HepG2 (cell line): ENCODE measurements around the gene NCAPG. TPM values are rescaled to one million over a fixed set of nuclear protein-coding genes. Genes with fewer than 3 reads are reported as not detected.
A peak's percentile ranks its signal among the peaks of the same experiment; 100 is the strongest.

Experiments used
- FOXM1 ChIP-seq: sonication (generic); formaldehyde crosslinking; IDR thresholded peaks from 2 replicates; pipeline ENCODE4 v1.5.0; 2020; ENCODE audit warnings: missing genetic modification reagents
- GABPA ChIP-seq, 2 experiments: IDR thresholded peaks; 2 replicates each; pipeline ENCODE4 v1.6.1; 2011 to 2016; ENCODE audit warnings: low read depth in 2 of 2, low read length in 1 of 2, missing biosample characterization in 1 of 2, missing genetic modification characterization in 1 of 2
- MIER2 ChIP-seq: IDR thresholded peaks from 2 replicates; pipeline ENCODE4 v1.6.1; 2016; ENCODE audit warnings: missing biosample characterization, missing genetic modification reagents
- MXD4 ChIP-seq: IDR thresholded peaks from 2 replicates; pipeline ENCODE4 v1.6.1; 2016; ENCODE audit warnings: mild to moderate bottlenecking, missing biosample characterization, missing genetic modification reagents
- PRDM15 ChIP-seq: sonication (generic); formaldehyde crosslinking; IDR thresholded peaks from 2 replicates; pipeline ENCODE4 v1.4.0; 2020; ENCODE audit warnings: missing genetic modification reagents
- ZNF138 ChIP-seq: sonication (generic); formaldehyde crosslinking; IDR thresholded peaks from 2 replicates; pipeline ENCODE4 v1.5.0; 2020; ENCODE audit warnings: mild to moderate bottlenecking, low read depth, missing genetic modification reagents
- ZNF383 ChIP-seq: sonication (generic); formaldehyde crosslinking; IDR thresholded peaks from 2 replicates; pipeline ENCODE4 v1.4.0; 2020; ENCODE audit warnings: missing genetic modification reagents, mild to moderate bottlenecking, borderline replicate concordance
- ZNF501 ChIP-seq: sonication (generic); formaldehyde crosslinking; IDR thresholded peaks from 2 replicates; pipeline ENCODE4 v1.5.1; 2020; ENCODE audit warnings: mild to moderate bottlenecking, moderate library complexity, missing genetic modification reagents
- ZNF549 ChIP-seq: sonication (generic); formaldehyde crosslinking; IDR thresholded peaks from 2 replicates; pipeline ENCODE4 v1.5.0; 2020; ENCODE audit warnings: missing genetic modification reagents
- ZNF609 ChIP-seq: sonication (generic); formaldehyde crosslinking; IDR thresholded peaks from 2 replicates; pipeline ENCODE4 v1.4.0; 2020; ENCODE audit warnings: mild to moderate bottlenecking, missing genetic modification reagents, borderline replicate concordance
- ZNF674 ChIP-seq: sonication (generic); formaldehyde crosslinking; IDR thresholded peaks from 2 replicates; pipeline ENCODE4 v1.5.0; 2020; ENCODE audit warnings: low read depth, mild to moderate bottlenecking, missing genetic modification reagents
- ZNF784 ChIP-seq: sonication (generic); formaldehyde crosslinking; IDR thresholded peaks from 2 replicates; pipeline ENCODE4 v1.5.1; 2020; ENCODE audit warnings: missing genetic modification reagents, mild to moderate bottlenecking, borderline replicate concordance
- polyA plus RNA-seq, 8 experiments: library from polyadenylated mRNA; depleted of rRNA in 3 of 8; stranded (reverse) in 7 of 8; unstranded in 1 of 8; fragments of >200 nt; fragmentation: Illumina TruSeq in 4 of 8; extraction: Trizol in 4 of 8; gene quantifications; 2 replicates each; pipeline versions ENCODE4 v1.2.1 to v1.2.3, GENCODE V29; 2011 to 2016; ENCODE audit warnings: low read depth in 4 of 8, missing spikeins in 1 of 8, mixed read lengths in 1 of 8; ENCODE audit not compliant: insufficient read depth in 1 of 8
- total RNA-seq, 5 experiments: library from RNA; depleted of rRNA; stranded (reverse); fragments of >200 nt; fragmentation: Illumina TruSeq; extraction: Trizol; gene quantifications; 2 replicates each; pipeline ENCODE4 v1.2.3, GENCODE V29; 2016; ENCODE audit warnings: low read depth in 1 of 5
- TF ChIP-seq, protein P1 (sequence below): sonication (generic); formaldehyde crosslinking; IDR thresholded peaks from 2 replicates; pipeline ENCODE4 v1.4.0; 2020; ENCODE audit warnings: mild to moderate bottlenecking, missing genetic modification reagents
- TF ChIP-seq, protein P2 (sequence below): sonication (generic); formaldehyde crosslinking; IDR thresholded peaks from 2 replicates; pipeline ENCODE4 v1.4.0; 2020; ENCODE audit warnings: missing genetic modification reagents, mild to moderate bottlenecking, borderline replicate concordance

NCAPG gene
- total and polyA plus RNA-seq, 2 of the 13 experiments (the other 11 are each of a cell fraction or from before 2014, with no cell fraction given), result 14.8 to 61.9 TPM

DNA sequence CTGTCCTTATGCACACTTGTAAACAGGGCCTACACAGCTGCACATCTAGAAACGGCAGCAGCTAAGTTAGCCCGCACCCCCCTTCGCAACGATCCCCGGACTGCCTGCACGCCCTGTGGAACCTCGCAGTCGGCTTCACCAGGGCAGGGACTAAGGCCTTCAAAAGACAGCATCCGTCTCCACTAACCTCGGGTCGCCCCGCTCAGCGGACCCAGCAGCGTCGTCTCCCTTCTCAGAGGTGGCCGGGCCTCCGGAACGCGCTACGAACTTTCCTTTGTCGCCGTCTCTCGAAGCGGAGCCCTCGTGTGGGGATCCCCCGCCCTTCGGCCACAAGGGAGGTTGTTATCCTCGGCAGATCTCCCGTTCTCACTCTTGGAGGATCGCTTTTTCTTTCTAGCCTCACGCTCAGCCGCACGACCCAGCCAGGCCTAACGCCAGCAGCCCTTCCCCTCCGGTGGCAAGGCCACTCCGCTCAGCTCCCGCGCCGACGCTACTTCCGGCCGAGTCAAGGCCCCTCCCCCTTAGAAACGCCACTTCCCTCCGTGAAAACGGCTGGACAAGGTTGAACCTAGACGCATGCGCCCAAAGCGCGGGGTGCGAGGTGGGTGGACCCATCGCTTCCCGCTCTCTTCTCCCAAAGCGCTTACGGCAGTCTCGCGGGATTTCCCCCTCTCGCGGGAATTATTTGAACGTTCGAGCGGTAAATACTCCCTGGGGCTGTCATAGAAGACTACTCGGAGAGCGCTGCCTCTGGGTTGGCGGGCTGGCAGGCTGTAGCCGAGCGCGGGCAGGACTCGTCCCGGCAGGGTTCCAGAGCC is at the start of gene NCAPG, which contains the start of gene DCAF16 (continued):
- TF ChIP-seq PRDM15 (CRISPR knock-in tag), result peak; percentile 54
- peak; percentile 96; the same call in 1 of the 2 replicates for TF ChIP-seq ZNF674 (CRISPR knock-in tag)
- TF ChIP-seq ZNF549 (CRISPR knock-in tag), result no peak
- peak; percentile 78 for TF ChIP-seq ZNF501
- peak; percentile 70; the same call in 1 of the 2 replicates for TF ChIP-seq ZNF784 (CRISPR knock-in tag)
- TF ChIP-seq, protein P1, sequence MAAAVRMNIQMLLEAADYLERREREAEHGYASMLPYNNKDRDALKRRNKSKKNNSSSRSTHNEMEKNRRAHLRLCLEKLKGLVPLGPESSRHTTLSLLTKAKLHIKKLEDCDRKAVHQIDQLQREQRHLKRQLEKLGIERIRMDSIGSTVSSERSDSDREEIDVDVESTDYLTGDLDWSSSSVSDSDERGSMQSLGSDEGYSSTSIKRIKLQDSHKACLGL, result peak; percentile 81; the same call in 1 of the 2 replicates
- TF ChIP-seq MXD4 (CRISPR knock-in tag), result no peak; the same call in 1 of the 2 replicates
- TF ChIP-seq ZNF383 (CRISPR knock-in tag), result peak; percentile 57; the same call in 1 of the 2 replicates
- TF ChIP-seq ZNF138 (CRISPR knock-in tag), result peak; percentile 98
- TF ChIP-seq FOXM1 (CRISPR knock-in tag), result peak; percentile 74; the same call in 1 of the 2 replicates
- TF ChIP-seq, protein P2, sequence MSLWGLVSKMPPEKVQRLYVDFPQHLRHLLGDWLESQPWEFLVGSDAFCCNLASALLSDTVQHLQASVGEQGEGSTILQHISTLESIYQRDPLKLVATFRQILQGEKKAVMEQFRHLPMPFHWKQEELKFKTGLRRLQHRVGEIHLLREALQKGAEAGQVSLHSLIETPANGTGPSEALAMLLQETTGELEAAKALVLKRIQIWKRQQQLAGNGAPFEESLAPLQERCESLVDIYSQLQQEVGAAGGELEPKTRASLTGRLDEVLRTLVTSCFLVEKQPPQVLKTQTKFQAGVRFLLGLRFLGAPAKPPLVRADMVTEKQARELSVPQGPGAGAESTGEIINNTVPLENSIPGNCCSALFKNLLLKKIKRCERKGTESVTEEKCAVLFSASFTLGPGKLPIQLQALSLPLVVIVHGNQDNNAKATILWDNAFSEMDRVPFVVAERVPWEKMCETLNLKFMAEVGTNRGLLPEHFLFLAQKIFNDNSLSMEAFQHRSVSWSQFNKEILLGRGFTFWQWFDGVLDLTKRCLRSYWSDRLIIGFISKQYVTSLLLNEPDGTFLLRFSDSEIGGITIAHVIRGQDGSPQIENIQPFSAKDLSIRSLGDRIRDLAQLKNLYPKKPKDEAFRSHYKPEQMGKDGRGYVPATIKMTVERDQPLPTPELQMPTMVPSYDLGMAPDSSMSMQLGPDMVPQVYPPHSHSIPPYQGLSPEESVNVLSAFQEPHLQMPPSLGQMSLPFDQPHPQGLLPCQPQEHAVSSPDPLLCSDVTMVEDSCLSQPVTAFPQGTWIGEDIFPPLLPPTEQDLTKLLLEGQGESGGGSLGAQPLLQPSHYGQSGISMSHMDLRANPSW (CRISPR knock-in tag), result no peak
- no peak; the same call in 1 of the 2 replicates for TF ChIP-seq MIER2
- TF ChIP-seq ZNF609 (CRISPR knock-in tag), result peak; percentile 43; the same call in 1 of the 2 replicates
- peak; percentile 86 for TF ChIP-seq GABPA (IDR thresholded peaks at IDR 0.05; ENCODE audit: low read depth, low read length)
- peak; percentile 96 for TF ChIP-seq GABPA (CRISPR knock-in tag; IDR thresholded peaks at IDR 0.05; ENCODE audit: low read depth)
